HG03378 (cell line): ENCODE measurements around the gene LINGO3.
"Not testable (repeated sequence)": the region's sequence is repeated elsewhere in the genome, so short reads cannot be mapped to it uniquely, and the experiment has no call there.

ENCODE experiments used
- ATAC-seq: cut with Tn5 transposase; IDR thresholded peaks from one replicate; pipeline ENCODE4 v1.9.1; 2021; ENCODE audit warnings: mild to moderate bottlenecking, moderate library complexity; ENCODE audit not compliant: unreplicated experiment

The LINGO3 gene

DNA sequence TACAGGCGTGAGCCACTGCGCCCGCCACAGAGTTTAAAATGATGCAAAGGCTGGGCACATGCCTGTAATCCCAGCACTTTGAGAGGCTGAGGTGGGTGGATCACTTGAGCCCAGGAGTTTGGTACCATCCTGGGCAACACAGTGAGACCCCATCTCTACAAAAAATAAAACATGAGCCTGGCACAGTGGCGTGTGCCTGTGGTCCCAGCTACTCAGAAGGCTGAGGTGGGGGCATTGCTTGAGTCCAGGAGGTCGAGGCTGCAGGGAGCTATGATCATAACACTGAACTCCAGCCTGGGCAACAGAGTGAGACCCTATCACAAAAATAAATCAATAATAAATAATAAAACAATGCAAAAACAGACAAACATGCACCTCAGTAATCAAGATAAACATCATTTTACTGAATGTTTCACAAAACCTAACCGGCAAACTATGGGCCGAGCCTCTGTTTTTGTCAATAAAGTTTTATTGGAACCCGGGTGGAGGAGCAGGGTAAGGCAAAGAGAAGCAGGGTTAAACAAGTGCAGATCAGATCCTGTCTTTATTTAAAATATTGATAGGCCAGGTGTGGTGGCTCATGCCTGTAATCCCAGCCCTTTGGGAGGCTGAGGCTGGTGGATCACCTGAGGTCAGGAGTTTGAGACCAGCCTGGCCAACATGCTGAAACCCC, 24.0 kb downstream of the LINGO3 start:
- no peak for ATAC-seq

DNA sequence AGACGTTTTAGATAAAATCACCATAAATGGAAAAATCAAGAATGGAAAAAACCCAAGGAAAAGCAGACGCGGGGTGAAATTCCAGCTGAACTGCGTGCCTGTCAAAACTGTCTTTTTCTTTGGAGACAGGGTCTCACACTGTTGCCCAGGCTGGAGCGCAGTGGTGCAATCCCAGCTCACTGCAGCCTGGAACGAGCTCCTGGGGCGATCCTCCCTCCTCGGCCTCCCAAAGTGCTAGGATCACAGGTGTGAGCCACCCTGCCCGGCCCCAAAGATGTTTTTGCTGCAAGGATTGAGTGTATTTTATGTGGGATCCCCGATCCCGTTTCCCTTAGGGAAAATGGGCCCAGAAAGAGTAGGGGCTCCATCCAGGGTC, 25.1 kb downstream of the LINGO3 start:
- ATAC-seq = no peak

DNA sequence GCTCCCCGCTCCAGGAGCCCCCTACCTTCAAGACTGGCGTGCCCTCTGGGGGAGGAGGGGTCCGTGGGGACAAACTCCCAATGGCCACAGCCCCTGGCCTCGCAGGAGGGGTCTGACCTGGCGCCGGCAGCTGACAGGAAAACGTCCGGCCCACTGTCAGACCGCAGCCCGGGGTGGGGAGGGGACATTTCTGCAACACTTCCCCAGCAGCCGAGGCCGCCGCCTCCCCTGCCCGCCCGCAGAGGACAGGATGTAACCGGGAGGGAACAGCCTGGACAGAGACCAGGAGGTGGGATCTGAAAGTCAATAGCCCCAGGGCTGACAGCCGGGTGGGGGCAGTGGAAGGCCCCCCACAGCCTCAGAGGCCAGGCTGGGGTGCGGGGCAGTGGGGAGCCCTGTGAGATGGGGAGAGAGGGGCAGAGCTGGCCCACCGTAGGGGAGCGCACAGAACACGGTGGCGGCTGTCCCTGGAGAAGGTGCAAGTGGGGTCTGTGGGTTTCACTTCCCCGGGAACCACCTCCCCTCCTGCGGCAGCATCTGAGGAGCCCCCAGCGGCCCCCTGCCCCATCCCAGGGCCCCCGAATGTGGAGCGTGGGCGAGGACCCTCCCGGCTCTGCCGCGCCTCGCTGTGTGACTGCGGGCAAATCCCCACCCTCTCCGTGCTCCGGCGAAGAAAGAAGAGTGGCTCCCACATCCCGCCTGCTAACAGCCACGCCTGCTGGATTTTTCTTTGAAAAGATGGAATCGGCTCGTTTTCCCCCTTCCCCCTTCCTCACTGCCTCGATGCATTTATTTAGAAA, 25.7 kb downstream of the LINGO3 start, which contains the start of gene PEAK3:
Gene PEAK3 (minus strand): TSS at position 114 of the 800 bp plus-strand sequence. CDS start 1,244 bp downstream, outside the sequence.
- no peak for ATAC-seq

DNA sequence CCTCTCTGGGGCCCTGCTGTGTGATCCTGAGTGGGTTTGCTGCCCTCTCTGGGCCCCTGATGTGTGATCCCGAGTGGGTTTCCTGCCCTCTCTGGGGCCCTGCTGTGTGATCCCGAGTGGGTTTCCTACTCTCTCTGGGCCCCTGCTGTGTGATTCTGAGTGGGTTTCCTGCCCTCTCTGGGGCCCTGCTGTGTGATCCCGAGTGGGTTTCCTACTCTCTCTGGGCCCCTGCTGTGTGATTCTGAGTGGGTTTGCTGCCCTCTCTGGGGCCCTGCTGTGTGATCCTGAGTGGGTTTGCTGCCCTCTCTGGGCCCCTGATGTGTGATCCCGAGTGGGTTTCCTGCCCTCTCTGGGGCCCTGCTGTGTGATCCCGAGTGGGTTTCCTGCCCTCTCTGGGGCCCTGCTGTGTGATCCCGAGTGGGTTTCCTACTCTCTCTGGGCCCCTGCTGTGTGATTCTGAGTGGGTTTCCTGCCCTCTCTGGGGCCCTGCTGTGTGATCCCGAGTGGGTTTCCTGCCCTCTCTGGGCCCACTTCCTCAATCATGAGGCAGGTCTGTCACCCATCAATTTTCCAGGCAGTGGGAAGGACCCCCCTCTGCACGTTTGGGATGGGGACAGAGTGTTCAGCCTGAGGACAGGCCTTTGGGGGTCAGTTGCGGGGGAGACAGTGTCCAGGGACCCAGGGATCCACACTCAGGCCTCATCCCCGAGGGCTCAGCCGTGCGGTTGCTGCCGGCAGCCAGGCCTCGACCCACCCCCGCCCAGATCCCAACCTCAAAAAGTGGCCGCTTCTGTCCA, 26.5 kb downstream of the LINGO3 start:
- ATAC-seq = not testable (repeated sequence)

DNA sequence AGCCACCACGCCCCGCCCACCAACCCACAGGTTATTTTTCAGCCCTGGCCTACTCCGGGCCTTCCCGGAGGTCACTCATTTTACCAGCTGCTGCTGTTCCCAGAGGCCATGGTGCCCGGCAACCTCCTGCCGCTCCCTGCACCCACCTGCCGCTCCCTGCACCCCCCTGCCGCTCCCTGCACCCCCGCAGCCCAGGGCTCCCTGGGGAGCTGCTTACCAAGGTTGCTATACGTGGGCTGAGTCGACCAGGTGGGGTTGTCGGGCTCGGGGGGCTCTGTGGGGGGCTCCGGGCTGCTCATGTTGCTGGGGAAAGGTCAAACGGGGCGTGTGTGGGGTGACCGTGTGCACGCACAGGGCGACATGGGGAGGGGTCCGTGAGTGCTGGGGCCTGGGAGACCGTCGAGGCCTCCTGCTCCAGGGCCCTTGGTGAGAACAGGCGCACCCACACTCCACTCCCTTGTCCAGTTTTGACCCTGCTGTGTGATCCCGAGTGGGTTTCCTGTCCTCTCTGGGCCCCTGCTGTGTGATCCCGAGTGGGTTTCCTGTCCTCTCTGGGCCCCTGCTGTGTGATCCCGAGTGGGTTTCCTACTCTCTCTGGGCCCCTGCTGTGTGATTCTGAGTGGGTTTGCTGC, 27.2 kb downstream of the LINGO3 start:
- ATAC-seq = no peak

DNA sequence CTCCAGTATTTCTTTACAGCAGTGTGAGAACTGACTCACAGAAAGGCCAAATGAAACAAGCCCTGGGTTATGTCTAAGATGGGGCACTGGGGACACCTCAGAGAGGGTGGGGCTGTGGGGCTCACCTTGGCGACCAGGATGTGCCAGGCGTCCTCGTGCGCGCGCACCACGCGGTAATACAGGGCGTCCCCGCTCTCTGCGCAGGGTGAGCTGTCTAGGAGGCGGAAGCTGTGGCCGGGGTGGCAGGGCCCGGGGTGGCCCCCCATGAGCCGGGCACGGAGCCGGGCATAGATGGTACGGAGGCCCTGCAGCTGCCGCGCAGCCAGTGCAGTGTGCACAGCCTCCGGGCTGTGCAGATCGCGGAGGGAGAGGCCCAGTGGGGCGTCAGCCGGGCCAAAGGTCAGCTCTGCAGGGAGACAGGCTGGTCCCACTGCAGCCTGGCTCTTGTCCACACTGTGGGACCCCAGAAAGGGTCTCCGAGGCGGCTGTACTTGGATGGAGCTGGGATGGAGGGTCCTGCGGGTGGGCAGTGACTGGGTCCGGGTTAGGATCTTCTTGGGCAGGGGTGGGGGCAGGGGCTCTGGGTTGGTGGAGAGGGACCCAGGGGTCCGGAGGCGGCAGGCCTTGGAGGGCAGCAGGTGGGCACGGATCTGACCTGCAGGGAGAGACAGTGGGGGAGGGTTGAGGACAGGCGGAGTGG, 29.3 kb downstream of the LINGO3 start:
- ATAC-seq = no peak

DNA sequence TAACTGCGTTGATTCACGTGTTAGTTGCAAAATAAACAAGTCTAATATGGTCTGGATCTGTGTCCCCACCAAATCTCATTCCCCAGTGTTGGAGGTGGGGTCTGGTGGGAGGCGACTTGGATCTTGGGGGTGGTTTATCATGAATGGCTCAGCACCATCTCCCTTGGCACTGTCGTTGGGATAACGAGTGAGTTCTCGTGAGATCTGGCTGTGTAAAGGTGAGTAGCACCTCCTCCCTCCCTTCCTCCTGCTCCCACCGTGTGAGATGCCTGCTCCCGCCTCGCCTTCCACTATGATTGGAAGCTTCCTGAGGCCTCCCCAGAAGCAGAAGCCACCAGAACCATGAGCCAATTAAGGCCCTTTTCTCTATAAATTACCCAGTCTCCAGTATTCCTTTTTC, 30.8 kb downstream of the LINGO3 start:
- ATAC-seq = no peak

DNA sequence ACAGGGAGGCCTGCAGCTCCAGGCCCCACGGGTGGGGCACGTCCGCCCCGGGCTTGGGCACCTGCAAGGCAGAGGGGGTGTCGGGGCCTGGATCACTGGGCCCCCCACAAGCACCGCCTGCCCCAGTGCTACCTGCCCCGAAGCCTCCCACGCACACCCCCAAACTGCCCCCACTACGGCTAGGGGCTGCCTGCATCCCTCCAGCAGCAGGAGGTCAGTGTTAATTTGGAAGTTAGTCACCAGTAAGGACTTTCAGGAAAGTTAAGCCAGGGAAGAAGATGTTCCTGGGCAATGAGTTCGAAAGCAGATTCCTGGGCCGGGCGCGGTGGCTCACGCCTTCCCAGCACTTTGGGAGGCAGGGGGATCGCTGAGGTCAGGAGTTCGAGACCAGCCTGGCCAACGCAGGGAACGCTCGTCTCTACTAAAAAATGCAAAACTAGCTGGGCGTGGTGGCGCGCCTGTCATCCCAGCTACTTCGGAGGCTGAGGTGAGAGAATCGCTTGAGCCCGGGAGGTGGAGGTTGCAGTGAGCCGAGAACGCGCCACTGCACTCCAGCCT, 31.4 kb downstream of the LINGO3 start:
- ATAC-seq = no peak

DNA sequence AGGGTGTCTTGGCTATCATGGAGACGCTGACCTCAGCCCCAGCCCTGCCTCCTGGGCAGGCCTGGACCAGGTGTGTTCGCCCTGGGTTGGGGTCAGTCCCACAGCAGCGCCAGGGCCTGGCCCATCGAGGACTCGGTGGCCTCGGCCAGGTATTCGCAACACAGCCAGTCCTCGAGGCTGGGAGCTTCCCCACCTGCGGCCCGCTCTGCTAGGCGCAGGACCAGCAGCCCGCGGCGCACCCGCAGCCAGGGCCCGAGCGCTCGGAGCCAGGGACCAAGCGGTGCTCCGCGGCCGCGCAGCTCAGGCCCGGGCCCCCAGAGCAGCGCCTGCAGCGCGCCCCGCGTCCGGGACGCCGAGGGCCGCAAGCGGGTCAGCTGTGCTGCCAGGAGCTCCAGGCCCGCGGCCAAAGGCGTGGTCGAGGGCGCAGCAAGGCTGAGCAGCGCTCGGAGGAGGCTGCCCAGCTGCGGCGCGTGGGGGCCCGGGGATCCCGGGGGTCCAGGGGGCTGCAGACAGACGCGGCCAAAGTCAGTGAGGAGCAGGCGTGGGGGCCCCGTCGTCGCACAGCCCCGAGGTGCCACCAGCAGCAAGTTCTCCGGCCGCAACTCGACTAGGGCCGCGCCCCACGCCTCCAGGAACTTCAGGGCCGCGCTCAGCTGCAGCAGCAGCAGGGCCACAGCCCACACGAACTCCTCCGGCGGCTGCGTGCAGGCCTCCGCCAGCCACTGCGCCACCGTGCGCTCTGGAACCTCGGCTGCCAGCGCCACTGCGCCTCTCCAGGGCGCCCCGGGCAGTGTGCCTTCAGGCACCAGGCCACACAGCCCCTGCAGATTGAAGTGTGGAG, 32.1 kb downstream of the LINGO3 start:
- ATAC-seq = no peak

DNA sequence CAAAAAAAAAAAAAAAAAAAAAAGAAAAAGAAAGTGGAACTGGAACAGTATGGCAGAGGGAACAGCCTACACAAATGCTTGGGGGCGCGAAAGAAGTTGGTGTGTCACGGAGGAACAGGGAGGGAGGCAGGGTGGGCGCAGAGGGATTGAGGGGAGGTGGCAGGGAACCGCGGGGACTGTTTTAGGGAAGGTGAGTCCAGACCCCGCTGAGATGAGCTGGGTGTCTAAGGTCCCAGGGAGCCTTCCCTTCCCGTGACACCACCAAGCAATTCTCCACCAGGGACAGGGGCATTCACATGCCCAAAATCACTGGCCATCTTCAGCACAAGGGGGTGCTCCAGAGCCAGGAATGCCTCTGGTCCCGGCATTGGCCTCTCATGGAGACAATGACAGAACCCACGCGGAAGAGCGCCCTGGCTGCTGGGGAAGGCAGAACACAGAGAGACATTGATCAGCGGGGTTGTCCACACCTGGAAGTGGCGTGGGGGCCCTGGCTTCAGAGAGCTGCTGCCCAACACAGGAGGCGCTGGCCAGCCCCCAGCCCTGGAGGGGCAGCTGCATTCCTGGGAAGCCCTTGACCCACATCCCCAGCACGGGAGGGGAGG, 32.9 kb downstream of the LINGO3 start:
- ATAC-seq = no peak

DNA sequence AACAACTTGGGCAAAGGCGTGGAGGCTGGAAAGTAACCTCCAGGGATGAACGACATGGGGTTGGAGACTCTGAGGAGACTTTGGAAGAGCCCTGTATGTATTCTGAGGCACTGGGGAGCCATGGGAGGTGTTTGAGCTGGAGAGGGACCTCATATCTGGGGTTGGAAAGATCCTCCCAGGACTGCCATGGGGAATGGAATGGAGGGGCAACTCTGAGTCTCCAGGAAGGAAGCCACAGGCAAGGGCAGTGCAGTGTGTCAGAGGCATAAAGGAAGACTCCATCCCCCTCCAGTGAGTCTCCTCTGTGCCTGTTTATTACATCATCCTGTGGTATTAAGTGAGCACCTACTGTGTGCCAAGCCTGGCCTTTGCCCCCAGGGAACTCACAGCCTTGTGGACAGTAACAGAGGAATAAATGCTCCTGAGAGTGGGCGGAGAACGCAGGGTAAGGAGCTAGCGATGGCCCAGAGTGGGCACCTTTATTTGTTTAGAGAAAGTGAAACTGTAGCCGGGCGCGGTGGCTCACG, 33.7 kb downstream of the LINGO3 start:
- no peak for ATAC-seq

DNA sequence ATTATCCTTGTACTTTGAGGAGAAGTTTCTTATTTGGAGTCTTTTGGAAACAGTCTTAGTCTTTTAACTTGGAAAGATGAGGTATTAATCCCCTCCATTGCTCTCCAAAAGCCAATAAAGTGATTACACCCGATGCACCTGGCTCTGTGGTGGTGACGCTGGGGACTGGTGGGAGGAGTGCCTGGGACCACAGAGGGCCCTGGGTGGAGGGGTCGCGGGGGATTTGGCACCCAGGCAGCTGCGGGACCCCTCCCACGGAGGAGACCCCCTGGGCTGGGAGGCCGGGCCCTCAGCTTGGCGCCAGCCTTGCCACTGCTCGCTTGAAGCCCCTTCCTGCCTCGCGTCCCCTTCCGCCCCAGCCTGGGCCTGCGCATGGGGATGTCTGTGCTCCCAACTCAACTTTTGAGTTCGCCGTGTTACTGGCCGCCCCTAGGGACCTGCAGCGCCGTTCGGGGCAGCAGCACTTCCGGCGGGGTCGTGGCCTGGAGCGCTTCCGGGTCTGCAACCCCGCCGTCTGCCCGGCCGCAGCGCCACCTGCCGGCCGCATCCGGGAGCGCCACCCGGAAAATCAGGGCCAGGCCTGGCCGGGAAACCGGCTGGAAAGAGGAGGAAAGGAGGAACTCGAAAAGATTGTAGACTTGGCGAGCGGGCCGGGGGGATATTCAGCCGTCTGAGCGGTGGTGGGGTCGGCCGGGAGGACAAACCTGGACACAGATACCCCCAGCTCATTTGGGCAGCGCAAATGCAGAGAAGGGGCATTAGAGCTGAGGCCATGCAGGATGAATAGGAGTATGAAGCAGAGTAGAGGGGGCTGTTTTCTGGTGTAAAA, 34.4 kb downstream of the LINGO3 start:
- ATAC-seq = no peak

DNA sequence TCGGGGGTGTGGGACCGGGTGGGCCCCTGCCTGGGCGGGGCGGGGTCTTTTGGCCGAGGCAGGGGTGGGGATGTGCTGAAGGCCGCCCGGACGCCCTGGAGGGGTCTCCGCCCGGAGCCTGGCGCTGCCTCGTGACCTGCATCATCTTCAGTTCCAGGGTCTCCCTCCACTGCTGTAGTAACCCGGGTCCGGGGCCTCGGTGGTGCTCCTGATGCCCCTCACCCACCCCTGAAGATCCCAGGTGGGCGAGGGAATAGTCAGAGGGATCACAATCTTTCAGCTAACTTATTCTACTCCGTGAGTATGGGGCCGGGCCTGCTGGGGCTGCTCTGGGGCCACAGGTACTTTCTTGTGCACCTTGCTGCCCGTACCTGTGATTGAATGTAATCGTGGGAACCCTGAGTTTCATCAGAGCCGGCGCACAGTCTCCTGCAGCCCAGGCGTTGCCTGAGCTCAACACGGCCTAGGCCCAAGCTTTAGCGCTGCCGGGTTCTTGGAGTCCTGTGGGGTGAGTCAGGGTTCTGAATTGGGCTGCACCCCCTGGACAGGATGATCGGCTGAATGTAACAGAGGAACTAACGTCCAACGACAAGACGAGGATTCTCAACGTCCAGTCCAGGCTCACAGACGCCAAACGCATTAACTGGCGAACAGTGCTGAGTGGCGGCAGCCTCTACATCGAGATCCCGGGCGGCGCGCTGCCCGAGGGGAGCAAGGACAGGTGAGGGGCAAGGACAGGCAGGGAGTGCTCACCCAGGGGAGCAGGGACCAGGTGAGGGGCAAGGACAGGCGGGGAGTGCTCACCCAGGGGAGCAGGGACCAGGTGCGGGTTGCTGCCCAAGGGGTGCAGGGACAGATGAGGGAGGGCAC, 36.5 kb downstream of the LINGO3 start:
- ATAC-seq = no peak

DNA sequence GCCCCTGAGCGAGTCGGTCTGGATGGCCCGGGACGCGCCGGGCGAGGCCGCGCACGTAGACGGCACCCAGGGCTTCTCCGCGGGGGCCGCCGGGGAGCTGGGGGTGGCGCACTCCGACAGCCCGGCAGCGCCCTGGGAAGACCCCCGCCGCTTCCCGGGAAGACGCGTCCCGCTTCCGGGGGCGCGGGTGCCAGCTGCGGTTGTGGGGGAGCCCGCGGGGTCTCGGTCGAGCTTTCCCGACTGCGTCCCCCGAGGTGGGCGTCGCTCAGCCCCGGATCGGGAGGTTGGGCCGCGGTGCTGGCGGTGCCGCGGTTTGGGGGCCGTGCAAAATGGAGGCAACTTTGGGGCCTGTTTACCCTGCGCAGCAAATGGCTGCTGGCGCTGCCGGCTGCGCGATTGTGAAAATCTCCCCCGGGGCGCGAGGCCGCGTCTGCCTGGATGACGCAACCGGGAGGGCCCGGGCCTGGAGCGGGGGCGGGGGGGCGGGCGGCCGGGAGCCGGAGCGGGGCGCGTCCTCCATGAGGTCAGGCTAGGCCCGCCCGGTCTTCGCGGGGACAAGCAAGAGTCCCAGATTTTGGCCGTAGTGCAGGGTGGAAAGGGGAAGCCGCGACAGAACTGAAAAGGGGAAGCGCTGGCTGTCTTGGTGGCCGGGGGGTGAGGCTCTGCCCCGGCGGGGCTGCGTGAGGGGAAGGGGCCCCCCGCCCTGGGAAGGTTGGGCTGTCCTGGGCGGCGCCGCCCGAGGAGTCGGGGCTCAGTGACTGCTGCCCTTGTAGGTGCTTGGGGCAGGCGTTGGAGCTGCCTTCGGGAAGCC, 37.3 kb downstream of the LINGO3 start:
- no peak for ATAC-seq

DNA sequence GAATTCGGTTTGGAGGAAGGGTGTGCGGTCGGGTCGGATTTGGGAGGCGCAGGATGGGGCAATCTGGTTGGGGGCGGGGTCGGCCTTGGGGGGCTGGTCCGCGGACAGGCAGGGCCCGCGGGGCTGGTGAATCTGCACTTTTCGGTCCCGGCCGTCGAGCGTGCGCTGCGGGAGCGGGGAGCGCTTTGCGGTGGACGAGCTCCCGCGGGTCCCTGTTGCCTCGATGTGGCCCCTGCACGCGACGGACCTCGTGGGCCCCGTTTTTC, 37.9 kb downstream of the LINGO3 start:
- ATAC-seq = no peak
